Liver (tissue), 3 donors: ENCODE data around the gene PIGR.
"Not testable (repeated sequence)": the region's sequence is repeated elsewhere in the genome, so short reads cannot be mapped to it uniquely, and the experiment has no call there.

Experiments used
- CTCF ChIP-seq: fragments of 150-350 bp; IDR thresholded peaks from 2 replicates; pipeline ENCODE4 v1.5.1; 2017; ENCODE audit warnings: improper control_type of control experiment, low read depth, low read length; ENCODE audit not compliant: missing input control
- FOXA2 ChIP-seq: IDR thresholded peaks from 2 replicates; pipeline ENCODE4 v1.6.1; 2016; ENCODE audit warnings: antibody characterized with exemption
- SP1 ChIP-seq: IDR thresholded peaks from 2 replicates; pipeline ENCODE4 v1.6.1; 2018; ENCODE audit warnings: antibody characterized with exemption, mild to moderate bottlenecking
- TAF1 ChIP-seq: conservative IDR thresholded peaks from 2 replicates; pipeline ENCODE4 v1.6.1; 2016; ENCODE audit warnings: antibody characterized with exemption, mild to moderate bottlenecking
- YY1 ChIP-seq: IDR thresholded peaks from 2 replicates; pipeline ENCODE4 v1.6.1; 2016; ENCODE audit warnings: antibody characterized with exemption, mild to moderate bottlenecking
- ZBTB33 ChIP-seq: IDR thresholded peaks from 2 replicates; pipeline ENCODE4 v1.6.1; 2016; ENCODE audit warnings: antibody characterized with exemption
- donor health status: healthy.
- donor health status: healthy.

- not testable (repeated sequence) for TF ChIP-seq FOXA2, CTCF, SP1, ZBTB33, YY1, TAF1
Observed at GRCh38 chr1:206923961-206924557, 22.2 kb downstream of the PIGR start.
